GM12878 (cell line): ENCODE measurements around the gene DNAJC13. TPM values are rescaled to one million over a fixed set of nuclear protein-coding genes. Genes with fewer than 3 reads are reported as not detected.

Experiments used
- ATAC-seq: fragments of 200-7000 bp; cut with Tn5 transposase; 3 replicates; pipeline ENCODE4 v1.9.1; 2020; ENCODE audit warnings: mild to moderate bottlenecking, moderate library complexity
- BruUV-seq: library from RNA; stranded (reverse); fragments of 400-500 nt; replicated peaks from 2 replicates; lab custom pipeline; 2021; lab: Mats Ljungman, UMichigan
- CTCF ChIA-PET: fragments of 300-600 bp; sonication (Branson Sonifier 250); formaldehyde crosslinking; extraction: SDS; loops from one replicate; lab custom pipeline; 2021; ENCODE audit warnings: inconsistent platforms; lab: Yijun Ruan, JAX
- POLR2A ChIA-PET: fragments of 350-600 bp; formaldehyde crosslinking; extraction: SDS; loops from one replicate; lab custom pipeline; 2021; ENCODE audit warnings: inconsistent platforms; lab: Charles Lee
- RAD21 ChIA-PET: fragments of 300-600 bp; sonication (Branson Sonifier 250); formaldehyde crosslinking; loops from one replicate; lab custom pipeline; 2023; ENCODE audit warnings: antibody characterized with exemption; ENCODE audit not compliant: unreplicated experiment; lab: Charles Lee
- SMC1A ChIA-PET: fragments of 300-600 bp; sonication (Branson Sonifier 250); formaldehyde crosslinking; loops from one replicate; lab custom pipeline; 2023; ENCODE audit not compliant: unreplicated experiment, uncharacterized antibody; lab: Charles Lee
- DNase-seq: peaks from one replicate; pipeline ENCODE4 v3.0.0-alpha.2; 2011; ENCODE audit warnings: low read depth, low spot score
- FAIRE-seq: peaks from 3 replicates; lab custom pipeline; 2011; peaks lifted over from hg19 to GRCh38; lab: Jason Lieb, UNC
- H2AFZ ChIP-seq: 2 replicates; pipeline ENCODE4 v1.6.0; 2011; ENCODE audit warnings: low read depth, low read length, control low read depth; ENCODE audit not compliant: control insufficient read depth
- H3K27ac ChIP-seq: 2 replicates; pipeline ENCODE4 v1.5.1; 2011; ENCODE audit warnings: control low read depth; ENCODE audit not compliant: control insufficient read depth, insufficient read depth
- H3K27me3 ChIP-seq, 2 experiments: replicated peaks in 1 of 2; 2 replicates each; pipeline versions ENCODE4 v1.6.0 to v1.6.1; 2011; ENCODE audit warnings: low read length in 1 of 2; ENCODE audit not compliant: control insufficient read depth in 2 of 2, insufficient read depth in 2 of 2
- H3K36me3 ChIP-seq, 2 experiments: 2 replicates each; pipeline ENCODE4 v1.5.1; 2011; ENCODE audit warnings: low read length in 1 of 2; ENCODE audit not compliant: control insufficient read depth in 2 of 2, insufficient read depth in 2 of 2
- H3K4me1 ChIP-seq: 2 replicates; pipeline ENCODE4 v1.6.1; 2011; ENCODE audit warnings: mild to moderate bottlenecking, low read length, moderate library complexity, mixed read lengths; ENCODE audit not compliant: control insufficient read depth, insufficient read depth
- H3K4me2 ChIP-seq: 2 replicates; pipeline ENCODE4 v1.6.0; 2011; ENCODE audit warnings: control low read depth; ENCODE audit not compliant: control insufficient read depth, insufficient read depth
- H3K4me3 ChIP-seq: fragments of 200-600 bp; sonication (generic); 2 replicates; pipeline ENCODE4 v1.5.1; 2016
- H3K79me2 ChIP-seq: 2 replicates; pipeline ENCODE4 v1.6.0; 2011; ENCODE audit warnings: low read length; ENCODE audit not compliant: control insufficient read depth, insufficient read depth
- H3K9ac ChIP-seq: 2 replicates; pipeline ENCODE4 v1.8.0; 2011; ENCODE audit warnings: low read length, control low read depth, mixed read lengths; ENCODE audit not compliant: control insufficient read depth, insufficient read depth
- H3K9me3 ChIP-seq: replicated peaks from 3 replicates; pipeline ENCODE4 v1.5.1; 2011; ENCODE audit warnings: mild to moderate bottlenecking, low read length; ENCODE audit not compliant: control insufficient read depth, insufficient read depth
- H4K20me1 ChIP-seq: 2 replicates; pipeline ENCODE4 v1.6.0; 2011; ENCODE audit not compliant: control insufficient read depth, insufficient read depth
- ATF7 ChIP-seq: fragments of 450-650 bp; IDR thresholded peaks from 2 replicates; pipeline ENCODE4 v1.6.1; 2016; ENCODE audit warnings: low read depth, mild to moderate bottlenecking
- BCLAF1 ChIP-seq: fragments of 450-650 bp; IDR thresholded peaks from 2 replicates; pipeline ENCODE4 v1.6.1; 2017; ENCODE audit warnings: antibody characterized with exemption, mild to moderate bottlenecking, moderate library complexity
- CBFB ChIP-seq: IDR thresholded peaks from 2 replicates; pipeline ENCODE4 v1.6.1; 2016; ENCODE audit warnings: antibody characterized with exemption, low read depth
- CHD2 ChIP-seq: IDR thresholded peaks from 2 replicates; pipeline ENCODE4 v1.6.1; 2011; ENCODE audit warnings: low read depth, low read length, improper control_type of control experiment, borderline replicate concordance
- E4F1 ChIP-seq: fragments of 450-650 bp; IDR thresholded peaks from 2 replicates; pipeline ENCODE4 v1.6.1; 2018; ENCODE audit warnings: borderline replicate concordance, mild to moderate bottlenecking; ENCODE audit not compliant: partially characterized antibody
- IRF4 ChIP-seq: IDR thresholded peaks from 2 replicates; pipeline ENCODE4 v1.6.1; 2011; ENCODE audit warnings: low read depth, low read length
- MYB ChIP-seq: fragments of 150-350 bp; IDR thresholded peaks from 2 replicates; pipeline ENCODE4 v1.6.1; 2014; ENCODE audit warnings: mild to moderate bottlenecking, low read depth, low read length, borderline replicate concordance
- NR2C2 ChIP-seq: IDR thresholded peaks from 2 replicates; pipeline ENCODE4 v1.6.1; 2011; ENCODE audit warnings: borderline replicate concordance, low read depth; ENCODE audit not compliant: control insufficient read depth, insufficient read length
- NRF1 ChIP-seq: conservative IDR thresholded peaks from 2 replicates; pipeline ENCODE4 v1.6.1; 2011; ENCODE audit warnings: mild to moderate bottlenecking, low read depth, low read length, improper control_type of control experiment
- PAX8 ChIP-seq: fragments of 450-650 bp; IDR thresholded peaks from 2 replicates; pipeline ENCODE4 v1.6.1; 2017; ENCODE audit warnings: mild to moderate bottlenecking, moderate library complexity
- PBX3 ChIP-seq: IDR thresholded peaks from 2 replicates; pipeline ENCODE4 v1.6.1; 2011; ENCODE audit warnings: mild to moderate bottlenecking, low read depth, low read length, moderate library complexity; ENCODE audit not compliant: insufficient replicate concordance
- RELA ChIP-seq: fragments of 450-650 bp; IDR thresholded peaks from 2 replicates; pipeline ENCODE4 v1.8.0; 2014; ENCODE audit warnings: borderline replicate concordance; ENCODE audit not compliant: partially characterized antibody
- SRF ChIP-seq, 2 experiments: IDR thresholded peaks; 2 replicates each; pipeline ENCODE4 v1.6.1; 2011; ENCODE audit warnings: low read depth in 2 of 2, low read length in 2 of 2, mild to moderate bottlenecking in 1 of 2, moderate library complexity in 1 of 2
- SUZ12 ChIP-seq: fragments of 200-600 bp; sonication (generic); IDR thresholded peaks from one replicate; pipeline ENCODE4 v1.6.1; 2018; ENCODE audit warnings: antibody characterized with exemption, mild to moderate bottlenecking; ENCODE audit not compliant: unreplicated experiment
- WGBS: methylation state at CpG from one replicate; pipeline ENCODE4 v1.1.6; 2016; ENCODE audit warnings: low lambda C conversion rate; ENCODE audit not compliant: insufficient replicate concordance, insufficient coverage; ENCODE audit errors: missing lambda C conversion rate; 5-methylcytosine and 5-hydroxymethylcytosine counted together
- in situ Hi-C: fragments of 300-500 bp; cut with MboI; formaldehyde crosslinking; loops from 9 replicates; pipeline ENCODE4 v1.14.3; 2018; ENCODE audit warnings: mixed read lengths
- intact Hi-C: fragments of 100-400 bp; cut with micrococcal nuclease; formaldehyde crosslinking; loops from one replicate; pipeline ENCODE4 v1.14.2; 2022; ENCODE audit not compliant: unreplicated experiment
- polyA plus RNA-seq, 11 experiments: library from polyadenylated mRNA; depleted of rRNA in 4 of 11; unstranded in 6 of 11; stranded (reverse) in 5 of 11; fragments of >200 nt; fragmentation: Nextera tagmentation in 4 of 11; fragmentation: Illumina TruSeq in 1 of 11; extraction: Ambion mirVana in 4 of 11; extraction: Trizol in 1 of 11; gene quantifications; 1 replicate in 1 of 11; 2 replicates in 10 of 11; pipeline versions ENCODE4 v1.2.1 to v1.2.3, GENCODE V29; 2011 to 2016; ENCODE audit warnings: inconsistent platforms in 2 of 11, missing spikeins in 2 of 11, low read depth in 1 of 11
- total RNA-seq, 4 experiments: library from RNA; depleted of rRNA in 3 of 4; stranded (reverse); fragments of >200 nt in 3 of 4; fragmentation: Illumina TruSeq in 1 of 4; extraction: Trizol in 1 of 4; gene quantifications; 2 replicates each; pipeline versions ENCODE4 v1.2.1 to v1.2.3, GENCODE V29; 2013 to 2021

DNAJC13 gene
- total and polyA plus RNA-seq, 10 of the 15 experiments (the other 5 are each of a cell fraction or from before 2014, with no cell fraction given): 8.3 to 33.9 (median 17.0) TPM

GRCh38 chr3:132459551-132459950, 42.2 kb downstream of the DNAJC13 start (continued):
- TF ChIP-seq BCLAF1 (no peak), SUZ12 (no peak), PAX8 (no peak)

GRCh38 chr3:132461544-132461943, 44.2 kb downstream of the DNAJC13 start:
- intact Hi-C loops: no loop called here
- H3K27me3 ChIP-seq: no peaks in the 10 kb centered on the region
- no peak overlapping the region for H3K27ac ChIP-seq
- H3K9me3 ChIP-seq: no peaks in the 10 kb centered on the region
- no peak overlapping the region for H3K4me2 ChIP-seq
- H3K4me1 ChIP-seq: no peaks in the 10 kb centered on the region
- no peaks in the 10 kb centered on the region for H3K79me2 ChIP-seq
- H3K9ac ChIP-seq: no peak overlapping the region
- no peak overlapping the region for H2AFZ ChIP-seq
- WGBS: 85% methylated on average over 5 of the region's 5 CpGs
- no peaks in the 10 kb centered on the region for H4K20me1 ChIP-seq
- POLR2A ChIA-PET: interaction anchor here (1.0 kb wide), 1 partner anchor 22 kb away, joined by 3 read pairs; no protein-coding TSS in a partner anchor
- CTCF ChIA-PET: interaction anchor here (0.7 to 1.2 kb wide), 2 partner anchors 11 to 197 kb away, joined by 3 read pairs; no protein-coding TSS in a partner anchor
- ATAC-seq: no peak
- DNase-seq: no peak
- in situ Hi-C loops: no loop called here
- RAD21 ChIA-PET: interaction anchor here (0.7 kb wide), 1 partner anchor 16 kb away, joined by 3 read pairs; no protein-coding TSS in a partner anchor
- no peak for FAIRE-seq
- H3K4me3 ChIP-seq: no peak overlapping the region
- peaks cover 0 to 26% of the 10 kb centered on the region in 2 experiments; a peak in 3 of 4 replicates for H3K36me3 ChIP-seq
- SMC1A ChIA-PET: interaction anchor here (1.6 to 4.2 kb wide), 2 partner anchors 10 to 11 kb away, joined by 5 to 28 read pairs; no protein-coding TSS in a partner anchor
- no TSS peak for BruUV-seq
- TF ChIP-seq ATF7 (no peak), MYB (no peak), SRF (IDR thresholded peaks at IDR 0.05; ENCODE audit: low read depth in 2 of 2, low read length in 2 of 2) (no peak), IRF4 (no peak), NR2C2 (no peak), NRF1 (no peak), CHD2 (no peak), RELA (no peak), CBFB (no peak), PBX3 (no peak), E4F1 (no peak)
